ENCODE results near the gene FOXP1. TPM values are rescaled to one million over a fixed set of nuclear protein-coding genes. Genes with fewer than 3 reads are reported as not detected.

Gene FOXP1
- total and polyA plus RNA-seq, 4 donors, result 4.9 to 35.4 (median 32.0) TPM

DNA sequence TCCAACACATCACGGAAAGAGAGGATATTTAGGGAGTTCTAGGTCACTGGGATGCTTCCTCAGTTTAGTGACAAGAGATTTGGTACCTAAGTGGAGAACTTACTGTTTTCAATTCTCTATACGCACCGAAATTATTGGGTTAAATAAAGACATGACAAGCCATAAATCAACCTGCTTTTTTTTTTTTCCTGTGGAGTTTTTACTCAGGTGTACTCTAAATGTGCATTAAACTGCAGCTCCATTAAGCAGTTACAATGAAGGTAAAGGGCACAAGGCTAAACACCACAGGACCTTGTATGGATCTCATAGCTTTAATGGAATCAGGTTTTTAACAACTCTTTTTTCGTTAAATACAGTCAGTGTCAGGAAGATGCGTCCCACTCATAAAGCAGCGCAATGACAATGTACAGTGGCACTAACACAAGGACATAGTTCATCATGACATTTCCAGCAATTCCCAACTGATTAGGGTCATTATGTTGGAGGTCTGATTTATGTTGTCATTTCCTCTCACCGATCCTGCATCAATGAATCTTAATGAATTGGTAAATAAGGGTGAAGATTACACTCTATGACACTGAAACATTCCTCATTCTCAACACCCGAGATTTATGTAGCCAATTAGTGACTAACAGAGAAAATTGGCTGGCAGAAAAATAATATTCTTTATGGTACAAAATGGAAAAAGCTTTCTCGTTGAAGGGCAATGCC, 355.2 kb downstream of the FOXP1 start:
- H3K27ac ChIP-seq (ENCODE audit: low read depth in 1 of 2, low read length in 2 of 2), result no peak overlapping the region
- TF ChIP-seq GABPA (IDR thresholded peaks at IDR 0.05 in 1 of 2, conservative IDR thresholded peaks at IDR 0.05 in 1 of 2) (no peak), EGR1 (IDR thresholded peaks at IDR 0.05; ENCODE audit: low read depth in 2 of 2) (no peak), FOXA2 (IDR thresholded peaks at IDR 0.05) (no peak), NR2F2 (IDR thresholded peaks at IDR 0.05) (no peak), TAF1 (conservative IDR thresholded peaks at IDR 0.05) (no peak), HNF4G (IDR thresholded peaks at IDR 0.05) (no peak), FOXA1 (IDR thresholded peaks at IDR 0.05) (no peak), JUND (IDR thresholded peaks at IDR 0.05) (no peak), YY1 (IDR thresholded peaks at IDR 0.05) (no peak), HNF4A (conservative IDR thresholded peaks at IDR 0.05) (no peak), SP1 (IDR thresholded peaks at IDR 0.05) (no peak), RAD21 (IDR thresholded peaks at IDR 0.05) (no peak), RXRA (IDR thresholded peaks at IDR 0.05) (no peak)
- TF ChIP-seq, protein P1, sequence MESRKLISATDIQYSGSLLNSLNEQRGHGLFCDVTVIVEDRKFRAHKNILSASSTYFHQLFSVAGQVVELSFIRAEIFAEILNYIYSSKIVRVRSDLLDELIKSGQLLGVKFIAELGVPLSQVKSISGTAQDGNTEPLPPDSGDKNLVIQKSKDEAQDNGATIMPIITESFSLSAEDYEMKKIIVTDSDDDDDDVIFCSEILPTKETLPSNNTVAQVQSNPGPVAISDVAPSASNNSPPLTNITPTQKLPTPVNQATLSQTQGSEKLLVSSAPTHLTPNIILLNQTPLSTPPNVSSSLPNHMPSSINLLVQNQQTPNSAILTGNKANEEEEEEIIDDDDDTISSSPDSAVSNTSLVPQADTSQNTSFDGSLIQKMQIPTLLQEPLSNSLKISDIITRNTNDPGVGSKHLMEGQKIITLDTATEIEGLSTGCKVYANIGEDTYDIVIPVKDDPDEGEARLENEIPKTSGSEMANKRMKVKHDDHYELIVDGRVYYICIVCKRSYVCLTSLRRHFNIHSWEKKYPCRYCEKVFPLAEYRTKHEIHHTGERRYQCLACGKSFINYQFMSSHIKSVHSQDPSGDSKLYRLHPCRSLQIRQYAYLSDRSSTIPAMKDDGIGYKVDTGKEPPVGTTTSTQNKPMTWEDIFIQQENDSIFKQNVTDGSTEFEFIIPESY (IDR thresholded peaks at IDR 0.05), result no peak
- TF ChIP-seq, protein P2, sequence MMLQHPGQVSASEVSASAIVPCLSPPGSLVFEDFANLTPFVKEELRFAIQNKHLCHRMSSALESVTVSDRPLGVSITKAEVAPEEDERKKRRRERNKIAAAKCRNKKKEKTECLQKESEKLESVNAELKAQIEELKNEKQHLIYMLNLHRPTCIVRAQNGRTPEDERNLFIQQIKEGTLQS (IDR thresholded peaks at IDR 0.05), result no peak
- TF ChIP-seq, protein P3, sequence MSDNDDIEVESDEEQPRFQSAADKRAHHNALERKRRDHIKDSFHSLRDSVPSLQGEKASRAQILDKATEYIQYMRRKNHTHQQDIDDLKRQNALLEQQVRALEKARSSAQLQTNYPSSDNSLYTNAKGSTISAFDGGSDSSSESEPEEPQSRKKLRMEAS (IDR thresholded peaks at IDR 0.05), result no peak
- TF ChIP-seq, protein P4, sequence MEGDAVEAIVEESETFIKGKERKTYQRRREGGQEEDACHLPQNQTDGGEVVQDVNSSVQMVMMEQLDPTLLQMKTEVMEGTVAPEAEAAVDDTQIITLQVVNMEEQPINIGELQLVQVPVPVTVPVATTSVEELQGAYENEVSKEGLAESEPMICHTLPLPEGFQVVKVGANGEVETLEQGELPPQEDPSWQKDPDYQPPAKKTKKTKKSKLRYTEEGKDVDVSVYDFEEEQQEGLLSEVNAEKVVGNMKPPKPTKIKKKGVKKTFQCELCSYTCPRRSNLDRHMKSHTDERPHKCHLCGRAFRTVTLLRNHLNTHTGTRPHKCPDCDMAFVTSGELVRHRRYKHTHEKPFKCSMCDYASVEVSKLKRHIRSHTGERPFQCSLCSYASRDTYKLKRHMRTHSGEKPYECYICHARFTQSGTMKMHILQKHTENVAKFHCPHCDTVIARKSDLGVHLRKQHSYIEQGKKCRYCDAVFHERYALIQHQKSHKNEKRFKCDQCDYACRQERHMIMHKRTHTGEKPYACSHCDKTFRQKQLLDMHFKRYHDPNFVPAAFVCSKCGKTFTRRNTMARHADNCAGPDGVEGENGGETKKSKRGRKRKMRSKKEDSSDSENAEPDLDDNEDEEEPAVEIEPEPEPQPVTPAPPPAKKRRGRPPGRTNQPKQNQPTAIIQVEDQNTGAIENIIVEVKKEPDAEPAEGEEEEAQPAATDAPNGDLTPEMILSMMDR (IDR thresholded peaks at IDR 0.05; ENCODE audit: low read depth, low read length, missing input control), result no peak
- TF ChIP-seq, protein P5, sequence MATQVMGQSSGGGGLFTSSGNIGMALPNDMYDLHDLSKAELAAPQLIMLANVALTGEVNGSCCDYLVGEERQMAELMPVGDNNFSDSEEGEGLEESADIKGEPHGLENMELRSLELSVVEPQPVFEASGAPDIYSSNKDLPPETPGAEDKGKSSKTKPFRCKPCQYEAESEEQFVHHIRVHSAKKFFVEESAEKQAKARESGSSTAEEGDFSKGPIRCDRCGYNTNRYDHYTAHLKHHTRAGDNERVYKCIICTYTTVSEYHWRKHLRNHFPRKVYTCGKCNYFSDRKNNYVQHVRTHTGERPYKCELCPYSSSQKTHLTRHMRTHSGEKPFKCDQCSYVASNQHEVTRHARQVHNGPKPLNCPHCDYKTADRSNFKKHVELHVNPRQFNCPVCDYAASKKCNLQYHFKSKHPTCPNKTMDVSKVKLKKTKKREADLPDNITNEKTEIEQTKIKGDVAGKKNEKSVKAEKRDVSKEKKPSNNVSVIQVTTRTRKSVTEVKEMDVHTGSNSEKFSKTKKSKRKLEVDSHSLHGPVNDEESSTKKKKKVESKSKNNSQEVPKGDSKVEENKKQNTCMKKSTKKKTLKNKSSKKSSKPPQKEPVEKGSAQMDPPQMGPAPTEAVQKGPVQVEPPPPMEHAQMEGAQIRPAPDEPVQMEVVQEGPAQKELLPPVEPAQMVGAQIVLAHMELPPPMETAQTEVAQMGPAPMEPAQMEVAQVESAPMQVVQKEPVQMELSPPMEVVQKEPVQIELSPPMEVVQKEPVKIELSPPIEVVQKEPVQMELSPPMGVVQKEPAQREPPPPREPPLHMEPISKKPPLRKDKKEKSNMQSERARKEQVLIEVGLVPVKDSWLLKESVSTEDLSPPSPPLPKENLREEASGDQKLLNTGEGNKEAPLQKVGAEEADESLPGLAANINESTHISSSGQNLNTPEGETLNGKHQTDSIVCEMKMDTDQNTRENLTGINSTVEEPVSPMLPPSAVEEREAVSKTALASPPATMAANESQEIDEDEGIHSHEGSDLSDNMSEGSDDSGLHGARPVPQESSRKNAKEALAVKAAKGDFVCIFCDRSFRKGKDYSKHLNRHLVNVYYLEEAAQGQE (IDR thresholded peaks at IDR 0.05), result no peak
- H3K36me3 ChIP-seq (ENCODE audit: control insufficient read depth in 4 of 4, insufficient read depth in 3 of 4, low read depth in 1 of 4, low read length in 3 of 4), result peaks cover 0 to 1% (median 0%) of the 10 kb centered on the region in 4 donors
- H3K4me1 ChIP-seq (ENCODE audit: control insufficient read depth in 4 of 4, insufficient read depth in 4 of 4, low read length in 3 of 4), result peaks cover 0 to 6% (median 3%) of the 10 kb centered on the region in 4 donors
- no peak overlapping the region for H3K4me3 ChIP-seq (ENCODE audit: low read depth in 1 of 3, low read length in 3 of 3)
- 95% methylated on average over 9 of the region's 9 CpGs for WGBS
- no peak overlapping the region for H3K9ac ChIP-seq (ENCODE audit: low read depth in 1 of 2, low read length in 2 of 2)
- no peaks in the 10 kb centered on the region for H3K9me3 ChIP-seq (ENCODE audit: control insufficient read depth in 4 of 4, low read length in 3 of 4)
- H3K27me3 ChIP-seq (ENCODE audit: control insufficient read depth in 4 of 4, insufficient read depth in 4 of 4, low read length in 3 of 4), result no peaks in the 10 kb centered on the region
- no peak for DNase-seq (ENCODE audit: low spot score)
